ENCODE data around the gene SERPINB6. TPM values are rescaled to one million over a fixed set of nuclear protein-coding genes. Genes with fewer than 3 reads are reported as not detected.

SERPINB6 gene
- total RNA-seq, 1 experiment from 2014 or later = 169 TPM

- Histone ChIP-seq H3K27ac (no peak overlapping the region), H3K9me3 (ENCODE audit: insufficient read depth, low read depth) (no peaks in the 10 kb centered on the region), H4K20me1 (ENCODE audit: insufficient read depth) (no peaks in the 10 kb centered on the region), H3K4me1 (replicated peaks; ENCODE audit: insufficient read depth) (no peaks in the 10 kb centered on the region), H3K4me2 (no peak overlapping the region), H3K27me3 (ENCODE audit: insufficient read depth, low read depth) (no peaks in the 10 kb centered on the region), H3K36me3 (ENCODE audit: low read depth) (peaks cover 3% of the 10 kb centered on the region; the same call in 1 of the 2 replicates), H3K4me3 (no peak overlapping the region), H3K79me2 (ENCODE audit: low read depth) (no peaks in the 10 kb centered on the region), H2AFZ (no peak overlapping the region), H3F3A (ENCODE audit: insufficient read depth, low read depth) (no peaks in the 10 kb centered on the region), H3K9me2 (ENCODE audit: insufficient read depth) (no peaks in the 10 kb centered on the region)
- DNase-seq = no peak
- intact Hi-C loops (cut with micrococcal nuclease; ENCODE audit: unreplicated experiment) = no loop called here
- TF ChIP-seq CTCF (conservative IDR thresholded peaks at IDR 0.05) = no peak
- TF ChIP-seq EZH2 (IDR thresholded peaks at IDR 0.05; ENCODE audit: low read depth) = no peak
- TSS peak; percentile 93 for BruUV-seq (replicated peaks)
- CTCF ChIA-PET = no interaction called here
- POLR2A ChIA-PET (ENCODE audit: unreplicated experiment) = no interaction called here
These were observed 22.9 kb downstream of the SERPINB6 start for GRCh38 chr6:2948228-2949025.

- no peaks in the 10 kb centered on the region for H3K9me3 ChIP-seq (ENCODE audit: insufficient read depth, low read depth)
- DNase-seq = no peak
- no peaks in the 10 kb centered on the region for H4K20me1 ChIP-seq (ENCODE audit: insufficient read depth)
- intact Hi-C loops (cut with micrococcal nuclease; ENCODE audit: unreplicated experiment) = no loop called here
- TF ChIP-seq EZH2 (IDR thresholded peaks at IDR 0.05; ENCODE audit: low read depth) (no peak), CTCF (conservative IDR thresholded peaks at IDR 0.05) (no peak)
- H3K36me3 ChIP-seq (ENCODE audit: low read depth) = peaks cover 2% of the 10 kb centered on the region; the same call in 1 of the 2 replicates
- no peaks in the 10 kb centered on the region for H3K27me3 ChIP-seq (ENCODE audit: insufficient read depth, low read depth)
- no peaks in the 10 kb centered on the region for H3F3A ChIP-seq (ENCODE audit: insufficient read depth, low read depth)
- no peaks in the 10 kb centered on the region for H3K9me2 ChIP-seq (ENCODE audit: insufficient read depth)
- no TSS peak for BruUV-seq (replicated peaks)
- H3K4me2 ChIP-seq = no peak overlapping the region
- no peak overlapping the region for H3K27ac ChIP-seq
- no peaks in the 10 kb centered on the region for H3K79me2 ChIP-seq (ENCODE audit: low read depth)
- no peak overlapping the region for H3K4me3 ChIP-seq
- no peak overlapping the region for H2AFZ ChIP-seq
- ChIA-PET CTCF (no interaction called here), POLR2A (ENCODE audit: unreplicated experiment) (no interaction called here)
- H3K4me1 ChIP-seq (replicated peaks; ENCODE audit: insufficient read depth) = no peaks in the 10 kb centered on the region
These were observed 23.9 kb downstream of the SERPINB6 start for GRCh38 chr6:2947445-2947844.

GRCh38 chr6:2945153-2945452 lies 26.3 kb downstream of the SERPINB6 start:
- H2AFZ ChIP-seq = no peak overlapping the region
- no peaks in the 10 kb centered on the region for H3K9me3 ChIP-seq (ENCODE audit: insufficient read depth, low read depth)
- POLR2A ChIA-PET (ENCODE audit: unreplicated experiment) = no interaction called here
- CTCF ChIA-PET = no interaction called here
- H3K4me3 ChIP-seq = no peak overlapping the region
- BruUV-seq (replicated peaks) = no TSS peak
- H3F3A ChIP-seq (ENCODE audit: insufficient read depth, low read depth) = no peaks in the 10 kb centered on the region
- no peaks in the 10 kb centered on the region for H3K9me2 ChIP-seq (ENCODE audit: insufficient read depth)
- H3K27me3 ChIP-seq (ENCODE audit: insufficient read depth, low read depth) = no peaks in the 10 kb centered on the region
- no peak for DNase-seq
- H3K4me2 ChIP-seq = no peak overlapping the region
- TF ChIP-seq EZH2 (IDR thresholded peaks at IDR 0.05; ENCODE audit: low read depth) = no peak
- TF ChIP-seq CTCF (conservative IDR thresholded peaks at IDR 0.05) = no peak
- no peaks in the 10 kb centered on the region for H3K36me3 ChIP-seq (ENCODE audit: low read depth)
- H3K27ac ChIP-seq = no peak overlapping the region
- H3K4me1 ChIP-seq (replicated peaks; ENCODE audit: insufficient read depth) = no peaks in the 10 kb centered on the region
- no peaks in the 10 kb centered on the region for H3K79me2 ChIP-seq (ENCODE audit: low read depth)
- intact Hi-C loops (cut with micrococcal nuclease; ENCODE audit: unreplicated experiment) = no loop called here
- H4K20me1 ChIP-seq (ENCODE audit: insufficient read depth) = no peaks in the 10 kb centered on the region
